Calu3 (cell line): ENCODE results near the gene DMPK. TPM values are rescaled to one million over a fixed set of nuclear protein-coding genes. Genes with fewer than 3 reads are reported as not detected.

Source experiments
- BruUV-seq: library from RNA; stranded (reverse); fragments of 400-500 nt; replicated peaks from 2 replicates; lab custom pipeline; 2021; lab: Mats Ljungman, UMichigan
- CTCF ChIA-PET: fragments of 300-600 bp; sonication (Branson Sonifier 250); formaldehyde crosslinking; loops from one replicate; lab custom pipeline; 2022; ENCODE audit warnings: antibody characterized with exemption; lab: Charles Lee
- DNase-seq: peaks from one replicate; pipeline ENCODE4 v3.0.0; 2022
- H3K27ac Mint-ChIP-seq: one replicate; pipeline ENCODE4 v1.8.0; 2022; ENCODE audit warnings: mixed read lengths; ENCODE audit not compliant: unreplicated experiment
- H3K27me3 Mint-ChIP-seq: one replicate; pipeline ENCODE4 v1.8.0; 2022; ENCODE audit warnings: mixed read lengths; ENCODE audit not compliant: unreplicated experiment
- H3K36me3 Mint-ChIP-seq: one replicate; pipeline ENCODE4 v1.8.0; 2022; ENCODE audit warnings: mild to moderate bottlenecking, moderate library complexity, mixed read lengths; ENCODE audit not compliant: insufficient read depth, unreplicated experiment
- H3K4me1 Mint-ChIP-seq: one replicate; pipeline ENCODE4 v1.8.0; 2022; ENCODE audit warnings: mild to moderate bottlenecking, low read depth, mixed read lengths; ENCODE audit not compliant: unreplicated experiment
- H3K4me3 Mint-ChIP-seq: one replicate; pipeline ENCODE4 v1.8.0; 2022; ENCODE audit warnings: mild to moderate bottlenecking, low read depth, moderate library complexity, mixed read lengths; ENCODE audit not compliant: unreplicated experiment
- H3K9me3 Mint-ChIP-seq: one replicate; pipeline ENCODE4 v1.8.0; 2022; ENCODE audit warnings: low read depth, mixed read lengths; ENCODE audit not compliant: unreplicated experiment
- CTCF ChIP-seq: fragments of 200-600 bp; IDR thresholded peaks from one replicate; pipeline ENCODE4 v1.8.0; 2022; ENCODE audit warnings: antibody characterized with exemption; ENCODE audit not compliant: unreplicated experiment
- intact Hi-C: fragments of 100-400 bp; cut with micrococcal nuclease; formaldehyde crosslinking; loops from one replicate; pipeline ENCODE4 v1.10.0; 2022; ENCODE audit not compliant: unreplicated experiment
- total RNA-seq: library from RNA; stranded (reverse); gene quantifications from 2 replicates; pipeline ENCODE4 v1.2.3, GENCODE V29; 2022

Gene DMPK
- total RNA-seq, 1 experiment from 2014 or later: 70.8 TPM

- peaks cover 46% of the 10 kb centered on the region for H3K36me3 Mint-ChIP-seq
- BruUV-seq: no TSS peak
- CTCF ChIA-PET: interaction anchor here (0.6 to 1.8 kb wide), 7 partner anchors 12 to 149 kb away, joined by 3 to 16 read pairs (median 4); partner anchors contain the start of gene SIX5
- H3K4me1 Mint-ChIP-seq: peaks cover 33% of the 10 kb centered on the region
- H3K27me3 Mint-ChIP-seq: peaks cover 26% of the 10 kb centered on the region
- peak overlapping the region; percentile 93 for H3K4me3 Mint-ChIP-seq
- intact Hi-C loops: no loop called here
- no peak for DNase-seq
- no peak for TF ChIP-seq CTCF
- H3K9me3 Mint-ChIP-seq: no peaks in the 10 kb centered on the region
- peak overlapping the region; percentile 83 for H3K27ac Mint-ChIP-seq
Measured at GRCh38 chr19:45793178-45793564, 10.9 kb upstream of the DMPK start.

GRCh38 chr19:45792470-45793177 is 10.3 kb upstream of the DMPK start, which contains the start of gene DMWD:
DMWD (minus strand) TSS chr19:45792845; CDS start chr19:45792756, 89 bp downstream.
- H3K27me3 Mint-ChIP-seq: peaks cover 26% of the 10 kb centered on the region
- no TSS peak for BruUV-seq
- peaks cover 33% of the 10 kb centered on the region for H3K4me1 Mint-ChIP-seq
- peak within 1 kb of the TSS; percentile 83 for H3K27ac Mint-ChIP-seq
- H3K4me3 Mint-ChIP-seq: peak within 1 kb of the TSS; percentile 93
- CTCF ChIA-PET: interaction anchor here (0.6 to 1.8 kb wide), 8 partner anchors 12 to 315 kb away, joined by 3 to 16 read pairs (median 4); partner anchors contain the start of gene SIX5
- DNase-seq: peak; percentile 100
- peaks cover 51% of the 10 kb centered on the region for H3K36me3 Mint-ChIP-seq
- TF ChIP-seq CTCF: no peak
- H3K9me3 Mint-ChIP-seq: no peaks in the 10 kb centered on the region
- intact Hi-C loops: no loop called here

- H3K4me1 Mint-ChIP-seq: peaks cover 33% of the 10 kb centered on the region
Measured at GRCh38 chr19:45791744-45792469, 9.6 kb upstream of the DMPK start.

More at GRCh38 chr19:45791744-45792469, 9.6 kb upstream of the DMPK start:
- no peak for DNase-seq
- no peak for TF ChIP-seq CTCF
- H3K9me3 Mint-ChIP-seq: no peaks in the 10 kb centered on the region
- TSS peak; percentile 20 for BruUV-seq
- H3K4me3 Mint-ChIP-seq: peak overlapping the region; percentile 93
- H3K27ac Mint-ChIP-seq: peak overlapping the region; percentile 57
- H3K27me3 Mint-ChIP-seq: peaks cover 26% of the 10 kb centered on the region
- intact Hi-C loops: no loop called here
- peaks cover 53% of the 10 kb centered on the region for H3K36me3 Mint-ChIP-seq
- CTCF ChIA-PET: interaction anchor here (1.8 kb wide), 1 partner anchor 22 kb away, joined by 16 read pairs; the partner anchor contains the start of gene SIX5
